ENCODE measurements around the gene MED16. TPM values are rescaled to one million over a fixed set of nuclear protein-coding genes. Genes with fewer than 3 reads are reported as not detected.
A peak's percentile ranks its signal among the peaks of the same experiment; 100 is the strongest.
"Not testable (repeated sequence)": the region's sequence is repeated elsewhere in the genome, so short reads cannot be mapped to it uniquely, and the experiment has no call there.

MED16 gene
- total RNA-seq, 6 experiments from 2014 or later, result 32.0 to 35.7 (median 33.3) TPM

DNA sequence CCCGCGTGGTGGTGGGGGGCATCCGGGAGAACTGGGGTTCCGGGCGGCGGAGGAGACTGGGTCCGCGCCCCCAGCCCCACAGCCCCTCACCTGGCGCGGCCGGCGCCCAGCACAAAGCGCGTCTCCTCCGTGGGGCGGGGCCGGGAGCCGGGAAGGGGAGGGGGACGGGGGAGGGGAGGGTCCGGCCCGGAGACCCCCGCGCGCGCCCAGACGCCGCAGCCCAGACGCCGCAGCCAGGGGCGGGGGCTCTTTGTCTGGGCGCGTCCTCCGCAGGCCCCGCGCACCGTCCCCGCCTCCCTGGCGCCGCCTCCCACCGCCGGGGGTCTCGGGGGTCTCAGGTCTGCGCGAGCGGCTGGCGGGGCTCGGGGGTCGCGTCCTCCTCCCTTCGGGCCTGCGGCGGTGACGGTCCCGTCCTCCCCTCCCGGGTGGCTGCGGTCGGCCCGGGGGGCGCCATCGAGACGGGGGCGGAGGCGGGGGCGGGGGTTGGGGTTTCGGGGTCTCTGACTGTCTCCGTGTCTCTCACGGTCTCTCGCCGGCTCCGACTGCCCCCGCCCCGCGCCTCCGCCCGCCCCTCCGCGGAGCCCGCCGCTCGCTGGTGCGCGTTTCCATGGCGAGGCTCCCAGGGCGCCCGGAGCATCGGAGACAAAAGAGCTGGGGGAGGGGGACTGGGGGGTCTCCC is 71.0 kb downstream of the MED16 start, which contains the start of gene PLPPR3:
Gene PLPPR3 (minus strand): TSS at position 131 of the 679 bp plus-strand sequence. CDS start 396 bp downstream, outside the sequence.
- WGBS (ENCODE audit: insufficient coverage, low coverage, low lambda C conversion rate, missing lambda C conversion rate), result 0% methylated on average over 3 of the region's 86 CpGs
- DNase-seq (no peak), ATAC-seq (no peak)
- Histone ChIP-seq H3K4me1 (peaks cover 0 to 6% (median 0%) of the 10 kb centered on the region in 4 donors), H3K9me3 (no peaks in the 10 kb centered on the region), H3K36me3 (no peaks in the 10 kb centered on the region), H3K27me3 (peaks cover 0 to 5% of the 10 kb centered on the region in 2 donors), H3K27ac (no peak within 1 kb of the TSS), H3K4me3 (no peak within 1 kb of the TSS)
- TF ChIP-seq, protein P1, sequence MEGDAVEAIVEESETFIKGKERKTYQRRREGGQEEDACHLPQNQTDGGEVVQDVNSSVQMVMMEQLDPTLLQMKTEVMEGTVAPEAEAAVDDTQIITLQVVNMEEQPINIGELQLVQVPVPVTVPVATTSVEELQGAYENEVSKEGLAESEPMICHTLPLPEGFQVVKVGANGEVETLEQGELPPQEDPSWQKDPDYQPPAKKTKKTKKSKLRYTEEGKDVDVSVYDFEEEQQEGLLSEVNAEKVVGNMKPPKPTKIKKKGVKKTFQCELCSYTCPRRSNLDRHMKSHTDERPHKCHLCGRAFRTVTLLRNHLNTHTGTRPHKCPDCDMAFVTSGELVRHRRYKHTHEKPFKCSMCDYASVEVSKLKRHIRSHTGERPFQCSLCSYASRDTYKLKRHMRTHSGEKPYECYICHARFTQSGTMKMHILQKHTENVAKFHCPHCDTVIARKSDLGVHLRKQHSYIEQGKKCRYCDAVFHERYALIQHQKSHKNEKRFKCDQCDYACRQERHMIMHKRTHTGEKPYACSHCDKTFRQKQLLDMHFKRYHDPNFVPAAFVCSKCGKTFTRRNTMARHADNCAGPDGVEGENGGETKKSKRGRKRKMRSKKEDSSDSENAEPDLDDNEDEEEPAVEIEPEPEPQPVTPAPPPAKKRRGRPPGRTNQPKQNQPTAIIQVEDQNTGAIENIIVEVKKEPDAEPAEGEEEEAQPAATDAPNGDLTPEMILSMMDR (IDR thresholded peaks at IDR 0.05), result no peak
- TF ChIP-seq POLR2A (IDR thresholded peaks at IDR 0.05), result no peak
- intact Hi-C loops (cut with DNase I), result no loop called here

DNA sequence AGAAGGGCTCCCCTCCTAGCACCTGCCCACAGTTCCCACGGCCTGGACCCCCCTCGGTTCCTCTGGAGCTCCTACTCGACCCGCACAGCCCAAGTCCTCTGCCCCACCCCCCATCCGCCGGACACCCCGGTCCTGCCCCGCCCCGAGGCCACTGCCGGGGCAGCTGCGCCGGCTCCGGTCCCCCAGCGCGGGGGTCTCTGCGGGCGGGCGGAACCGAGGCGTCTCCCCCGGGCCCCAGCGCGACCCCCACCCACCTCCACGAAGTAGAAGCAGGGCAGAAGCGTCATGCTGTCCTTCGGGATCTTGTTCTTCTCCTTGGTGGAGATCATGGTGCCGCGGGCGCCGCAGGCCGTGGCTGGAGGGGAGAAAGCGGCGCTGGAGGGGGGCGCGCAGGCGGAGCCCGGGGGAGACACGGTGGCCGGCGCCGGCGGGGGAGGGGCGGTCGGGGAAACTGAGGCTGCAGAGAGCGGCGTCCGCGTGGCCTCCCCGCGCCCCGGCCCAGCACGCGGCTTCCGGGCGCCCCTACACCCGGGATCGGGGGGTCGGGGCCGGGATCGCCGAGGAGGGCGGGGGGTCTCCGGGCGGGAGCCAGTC is 71.7 kb downstream of the MED16 start:
- ATAC-seq (peak in 1 of 4 donors; percentile 19), DNase-seq (no peak)
- Histone ChIP-seq H3K4me1 (peaks cover 0 to 6% (median 0%) of the 10 kb centered on the region in 4 donors), H3K36me3 (no peaks in the 10 kb centered on the region), H3K9me3 (no peaks in the 10 kb centered on the region), H3K27ac (no peak overlapping the region), H3K27me3 (peaks cover 0 to 5% of the 10 kb centered on the region in 2 donors), H3K4me3 (no peak overlapping the region)
- WGBS (ENCODE audit: insufficient coverage, low coverage, low lambda C conversion rate, missing lambda C conversion rate), result 0% methylated on average over 1 of the region's 64 CpGs
- intact Hi-C loops (cut with DNase I), result no loop called here
- TF ChIP-seq POLR2A (IDR thresholded peaks at IDR 0.05), result no peak
- TF ChIP-seq, protein P1 (IDR thresholded peaks at IDR 0.05), result no peak

DNA sequence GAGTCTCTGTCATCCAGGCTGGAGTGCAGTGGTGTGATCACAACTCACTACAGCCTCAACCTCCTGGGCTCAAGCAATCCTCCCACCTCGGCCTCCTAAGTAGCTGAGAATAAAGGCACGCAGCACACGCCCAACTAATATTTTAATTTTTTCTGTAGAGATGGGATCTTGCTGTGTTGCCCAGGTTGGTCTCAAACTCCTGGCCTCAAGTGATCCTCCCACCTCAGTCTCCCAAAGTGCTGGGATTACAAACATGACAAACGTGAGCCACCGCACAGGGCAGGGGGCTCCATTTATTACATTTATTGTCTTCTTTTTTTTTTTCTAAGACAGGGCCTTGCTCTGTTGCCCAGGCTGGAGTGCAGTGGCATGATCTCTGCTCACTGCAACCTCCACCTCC is 72.8 kb downstream of the MED16 start:
- ATAC-seq; H3K4me1 ChIP-seq; H3K36me3 ChIP-seq; H3K4me3 ChIP-seq; H3K9me3 ChIP-seq; H3K27ac ChIP-seq; H3K27me3 ChIP-seq; DNase-seq; intact Hi-C loops (cut with DNase I): not testable (repeated sequence)
- 78% methylated on average over 3 of the region's 5 CpGs for WGBS (ENCODE audit: insufficient coverage, low coverage, low lambda C conversion rate, missing lambda C conversion rate)

Small RNA genes lying within 50 kb of the gene (small RNA-seq; reads per million reads assigned to genes)
- 0 to 0.10 reads per million in 2 experiments for gene RNU6-9

Other genes starting within 250 kb of the MED16 start
- gene RNF126, start 230.0 kb downstream of the MED16 start, total RNA-seq, result 10 to 100 TPM; 18.3 to 85.0 (median 28.8) TPM
- gene FSTL3, start 216.8 kb downstream of the MED16 start, total RNA-seq, result 10 to 100 TPM in 3 of 6 experiments, 1 to 10 TPM in 3; 4.2 to 18.7 (median 10.4) TPM
- gene PRSS57, start 197.7 kb downstream of the MED16 start, total RNA-seq, result under 1 TPM in 1 of 6 experiments, not detected in 5; 0.20 TPM
- gene PALM, start 184.3 kb downstream of the MED16 start, total RNA-seq, result 10 to 100 TPM in 2 of 6 experiments, 1 to 10 TPM in 4; 4.6 to 12.7 (median 7.1) TPM
- under 1 TPM in 1 of 6 experiments, not detected in 5; 0.09 TPM for gene MISP, start 142.1 kb downstream of the MED16 start, total RNA-seq
- gene PTBP1, start 95.7 kb downstream of the MED16 start, total RNA-seq, result 100 to 1,000 TPM in 5 of 6 experiments, 10 to 100 TPM in 1; 91.1 to 150 (median 129) TPM
- gene PLPPR3, start 71.2 kb downstream of the MED16 start, total RNA-seq, result not detected
- gene AZU1, start 65.3 kb downstream of the MED16 start, total RNA-seq, result 1 to 10 TPM in 2 of 6 experiments, under 1 TPM in 1, not detected in 3; 0.15 to 3.6 (median 1.8) TPM
- gene PRTN3, start 52.2 kb downstream of the MED16 start, total RNA-seq, result 1 to 10 TPM in 2 of 6 experiments, not detected in 4; 2.3 to 2.9 TPM
- gene ELANE, start 40.9 kb downstream of the MED16 start, total RNA-seq, result 1 to 10 TPM in 2 of 6 experiments, under 1 TPM in 1, not detected in 3; 0.59 to 4.2 (median 3.3) TPM
- gene CFD, start 33.5 kb downstream of the MED16 start, total RNA-seq, result 1 to 10 TPM; 3.5 to 9.6 (median 7.8) TPM
- gene RNU6-9, start 297 bp upstream of the MED16 start, total RNA-seq, result not detected
- gene R3HDM4, start 20.0 kb upstream of the MED16 start, total RNA-seq, result 10 to 100 TPM; 14.5 to 28.2 (median 20.5) TPM
- under 1 TPM in 1 of 6 experiments, not detected in 5; 0.47 TPM for gene KISS1R, start 24.1 kb upstream of the MED16 start, total RNA-seq
- 1 to 10 TPM in 5 of 6 experiments, under 1 TPM in 1; 0.74 to 5.3 (median 1.9) TPM for gene ARID3A, start 32.8 kb upstream of the MED16 start, total RNA-seq
- 10 to 100 TPM; 19.0 to 56.2 (median 29.7) TPM for gene WDR18, start 91.2 kb upstream of the MED16 start, total RNA-seq
- under 1 TPM in 1 of 6 experiments, not detected in 5; 0.06 TPM for gene GRIN3B, start 107.2 kb upstream of the MED16 start, total RNA-seq
- gene TMEM259, start 127.9 kb upstream of the MED16 start, total RNA-seq, result 100 to 1,000 TPM in 2 of 6 experiments, 10 to 100 TPM in 4; 82.6 to 180 (median 93.2) TPM
- gene RNU6-2, start 128.3 kb upstream of the MED16 start, total RNA-seq, result not detected
- 10 to 100 TPM; 16.4 to 53.8 (median 22.2) TPM for gene CNN2, start 133.4 kb upstream of the MED16 start, total RNA-seq
- gene ABCA7, start 146.9 kb upstream of the MED16 start, total RNA-seq, result 10 to 100 TPM in 3 of 6 experiments, 1 to 10 TPM in 3; 4.8 to 14.6 (median 9.1) TPM
- gene ARHGAP45, start 174.0 kb upstream of the MED16 start, total RNA-seq, result 1 to 10 TPM; 4.2 to 10.0 (median 7.3) TPM
- gene POLR2E, start 202.2 kb upstream of the MED16 start, total RNA-seq, result 100 to 1,000 TPM; 112 to 256 (median 131) TPM
- 100 to 1,000 TPM; 204 to 389 (median 212) TPM for gene GPX4, start 210.8 kb upstream of the MED16 start, total RNA-seq

Measured in right lobe of liver (tissue), 6 donors.